ENCODE results near the gene SSBP2.

SSBP2 gene

DNA sequence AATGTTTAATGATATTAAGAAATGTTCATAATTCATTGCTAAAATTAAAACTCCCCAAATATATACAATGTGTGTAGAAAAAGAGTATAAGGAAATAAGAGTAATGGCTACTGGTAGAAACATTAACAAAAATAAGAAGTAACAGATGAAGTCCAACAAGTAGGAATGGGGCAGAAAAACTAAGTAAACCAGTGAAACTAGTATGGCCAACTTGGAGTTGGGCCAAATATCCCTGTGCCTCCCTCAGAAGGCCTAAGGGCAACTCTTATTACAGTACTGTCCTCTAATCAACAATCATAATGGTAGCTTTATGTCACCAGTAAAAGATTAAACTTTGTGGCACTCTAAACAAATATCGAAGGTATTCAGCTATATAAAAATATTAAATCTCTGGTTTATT lies 93.5 kb downstream of the SSBP2 start:
- H3K4me3 ChIP-seq (replicated peaks in 1 of 2; ENCODE audit: low read depth in 2 of 2, low read length in 2 of 2), result no peak overlapping the region
- peak in 1 of 2 donors; percentile 20 for DNase-seq (ENCODE audit: low read depth in 2 of 2)
- no peak for TF ChIP-seq CTCF (IDR thresholded peaks at IDR 0.05; ENCODE audit: low read depth, low read length)

DNA sequence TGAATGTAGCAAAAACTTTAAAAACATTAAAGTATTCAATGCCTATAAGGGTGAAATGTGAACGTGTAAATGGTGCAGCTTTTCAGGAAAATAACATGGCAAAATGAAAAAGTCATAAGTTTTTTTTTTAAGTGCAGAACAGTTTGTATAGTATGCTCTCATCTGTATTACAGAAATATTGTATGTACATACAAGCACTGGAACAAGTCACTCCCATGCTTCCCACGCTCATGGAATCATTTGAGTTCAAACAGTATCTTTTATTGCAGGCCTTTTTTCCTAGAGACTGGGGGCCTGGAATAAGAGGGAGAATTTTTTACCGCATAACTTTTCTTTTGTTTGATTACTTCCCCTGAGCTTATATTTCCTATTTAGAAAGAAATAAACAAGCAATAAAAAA lies 94.1 kb downstream of the SSBP2 start:
- no peak for DNase-seq (ENCODE audit: low read depth in 2 of 2)
- no peak for TF ChIP-seq CTCF (IDR thresholded peaks at IDR 0.05; ENCODE audit: low read depth, low read length)
- H3K4me3 ChIP-seq (replicated peaks in 1 of 2; ENCODE audit: low read depth in 2 of 2, low read length in 2 of 2), result no peak overlapping the region

DNA sequence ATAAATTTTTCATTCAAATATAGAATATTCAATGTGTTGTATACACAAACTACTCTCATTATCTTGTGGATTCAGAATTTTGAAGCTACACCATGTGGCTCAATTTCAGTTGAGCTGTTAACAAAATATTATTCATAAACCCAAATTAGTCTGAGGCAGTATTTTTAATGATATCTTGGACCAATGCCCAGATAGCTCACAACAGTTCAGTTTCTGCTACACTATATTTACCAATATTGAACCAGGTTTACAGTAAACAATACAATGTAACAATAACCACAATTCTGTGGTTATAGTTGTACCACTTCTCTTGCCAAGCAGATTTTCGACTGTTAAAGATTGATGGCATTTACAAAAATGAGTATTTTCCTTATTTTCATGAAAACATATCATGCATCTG lies 99.9 kb downstream of the SSBP2 start:
- H3K4me3 ChIP-seq (replicated peaks in 1 of 2; ENCODE audit: low read depth in 2 of 2, low read length in 2 of 2), result no peak overlapping the region
- DNase-seq (ENCODE audit: low read depth in 2 of 2), result no peak
- no peak for TF ChIP-seq CTCF (IDR thresholded peaks at IDR 0.05; ENCODE audit: low read depth, low read length)

DNA sequence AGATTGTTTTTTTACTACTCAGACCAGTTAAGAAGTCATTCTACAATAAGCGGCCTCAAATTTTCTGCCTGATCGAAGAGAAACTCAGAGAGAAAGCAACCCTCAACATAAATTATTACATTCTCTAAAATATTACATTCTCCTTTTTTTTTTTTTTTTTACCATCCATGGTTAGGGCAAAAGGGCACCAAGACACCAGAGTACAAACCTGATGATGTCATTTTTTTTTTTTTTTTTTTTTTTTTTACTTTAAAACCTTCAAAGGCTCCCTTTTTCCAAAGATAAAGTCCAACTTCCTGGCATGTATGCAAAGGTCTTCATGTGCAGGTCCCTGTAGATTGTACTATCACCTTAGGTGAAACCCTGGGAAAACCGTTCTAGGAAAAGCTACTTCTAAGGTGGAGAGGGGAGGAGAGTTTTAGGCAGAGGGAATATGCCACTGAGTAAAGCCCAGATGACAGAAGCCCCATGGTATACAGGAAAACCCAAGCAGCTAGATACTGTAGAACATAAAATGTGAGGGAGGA lies 104.4 kb downstream of the SSBP2 start:
- no peak for DNase-seq (ENCODE audit: low read depth in 2 of 2)
- TF ChIP-seq CTCF (IDR thresholded peaks at IDR 0.05; ENCODE audit: low read depth, low read length), result no peak

GRCh38 chr5:81642210-81642609 lies 108.7 kb downstream of the SSBP2 start:
- no peak for DNase-seq (ENCODE audit: low read depth in 2 of 2)
- H3K4me3 ChIP-seq (replicated peaks in 1 of 2; ENCODE audit: low read depth in 2 of 2, low read length in 2 of 2), result no peak overlapping the region
- TF ChIP-seq CTCF (IDR thresholded peaks at IDR 0.05; ENCODE audit: low read depth, low read length), result no peak

More for the DNA sequence above, 104.4 kb downstream of the SSBP2 start:
- no peak overlapping the region for H3K4me3 ChIP-seq (replicated peaks in 1 of 2; ENCODE audit: low read depth in 2 of 2, low read length in 2 of 2)

GRCh38 chr5:81639556-81639955 lies 111.3 kb downstream of the SSBP2 start:
- no peak overlapping the region for H3K4me3 ChIP-seq (replicated peaks in 1 of 2; ENCODE audit: low read depth in 2 of 2, low read length in 2 of 2)
- TF ChIP-seq CTCF (IDR thresholded peaks at IDR 0.05; ENCODE audit: low read depth, low read length), result no peak
- peak in 1 of 2 donors; percentile 7 for DNase-seq (ENCODE audit: low read depth in 2 of 2)

- peak; percentile 8 to 18 for DNase-seq (ENCODE audit: low read depth in 2 of 2)
- no peak overlapping the region for H3K4me3 ChIP-seq (replicated peaks in 1 of 2; ENCODE audit: low read depth in 2 of 2, low read length in 2 of 2)
- TF ChIP-seq CTCF (IDR thresholded peaks at IDR 0.05; ENCODE audit: low read depth, low read length), result no peak
Observed at GRCh38 chr5:81638471-81638870, 112.4 kb downstream of the SSBP2 start.

Data from cardiac fibroblast (primary cell).